HL-60 (cell line): ENCODE measurements around the gene BZW2.

Experiments
- DNase-seq, 2 experiments: peaks; one replicate each; pipeline ENCODE4 v3.0.0-alpha.2; 2010 to 2020; ENCODE audit warnings: low read depth in 1 of 2, low spot score in 1 of 2
- H3K27ac ChIP-seq: fragments of 250-450 bp; sonication (Bioruptor Pico); replicated peaks from 2 replicates; pipeline ENCODE4 v1.5.1; 2020; ENCODE audit warnings: mild to moderate bottlenecking, moderate library complexity
- H3K27me3 ChIP-seq: fragments of 250-450 bp; sonication (Bioruptor Pico); 2 replicates; pipeline ENCODE4 v1.5.1; 2021; ENCODE audit warnings: mild to moderate bottlenecking, moderate library complexity; ENCODE audit not compliant: insufficient read depth, poor library complexity, severe bottlenecking
- H3K4me3 ChIP-seq: replicated peaks from 2 replicates; pipeline ENCODE4 v1.5.1; 2011; ENCODE audit warnings: mild to moderate bottlenecking, control low read depth, low read length; ENCODE audit not compliant: insufficient read depth
- GABPA ChIP-seq: IDR thresholded peaks from 2 replicates; pipeline ENCODE4 v1.6.1; 2012; ENCODE audit warnings: low read depth
- POLR2AphosphoS5 ChIP-seq: IDR thresholded peaks from 2 replicates; pipeline ENCODE4 v1.6.1; 2012; ENCODE audit warnings: low read depth
- SPI1 ChIP-seq: IDR thresholded peaks from 2 replicates; pipeline ENCODE4 v1.6.1; 2012; ENCODE audit warnings: low read depth, mild to moderate bottlenecking, borderline replicate concordance
- TF ChIP-seq, protein P1 (sequence below): IDR thresholded peaks from 2 replicates; pipeline ENCODE4 v1.6.1; 2012; ENCODE audit warnings: low read depth; ENCODE audit not compliant: insufficient replicate concordance
- TF ChIP-seq, protein P2 (sequence below): IDR thresholded peaks from one replicate; pipeline ENCODE4 v1.5.1; 2011; ENCODE audit warnings: low read length, control low read depth, inconsistent platforms; ENCODE audit not compliant: insufficient read depth

Gene BZW2

DNA sequence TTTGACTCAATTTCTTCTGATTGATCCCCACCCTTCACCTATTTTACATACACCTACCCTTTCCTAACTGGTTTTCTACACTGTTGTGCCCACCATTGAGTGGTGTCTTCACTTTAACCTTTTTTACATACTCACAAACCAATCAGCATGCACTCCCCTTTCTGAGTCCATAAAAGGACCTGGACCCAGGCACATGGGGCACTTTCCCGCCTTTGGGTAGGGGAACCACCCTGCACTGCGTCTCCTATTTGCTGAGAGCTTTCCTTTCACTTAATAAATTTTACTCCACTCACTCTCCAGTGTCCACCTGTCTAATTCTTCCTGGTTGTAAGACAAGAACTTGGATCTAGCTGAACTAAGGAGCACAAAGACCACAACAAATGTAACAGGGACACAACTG is 34.3 kb upstream of the BZW2 start:
- Histone ChIP-seq H3K27ac (no peak overlapping the region), H3K27me3 (no peaks in the 10 kb centered on the region), H3K4me3 (no peak overlapping the region)
- no peak for DNase-seq
- TF ChIP-seq, protein P1, sequence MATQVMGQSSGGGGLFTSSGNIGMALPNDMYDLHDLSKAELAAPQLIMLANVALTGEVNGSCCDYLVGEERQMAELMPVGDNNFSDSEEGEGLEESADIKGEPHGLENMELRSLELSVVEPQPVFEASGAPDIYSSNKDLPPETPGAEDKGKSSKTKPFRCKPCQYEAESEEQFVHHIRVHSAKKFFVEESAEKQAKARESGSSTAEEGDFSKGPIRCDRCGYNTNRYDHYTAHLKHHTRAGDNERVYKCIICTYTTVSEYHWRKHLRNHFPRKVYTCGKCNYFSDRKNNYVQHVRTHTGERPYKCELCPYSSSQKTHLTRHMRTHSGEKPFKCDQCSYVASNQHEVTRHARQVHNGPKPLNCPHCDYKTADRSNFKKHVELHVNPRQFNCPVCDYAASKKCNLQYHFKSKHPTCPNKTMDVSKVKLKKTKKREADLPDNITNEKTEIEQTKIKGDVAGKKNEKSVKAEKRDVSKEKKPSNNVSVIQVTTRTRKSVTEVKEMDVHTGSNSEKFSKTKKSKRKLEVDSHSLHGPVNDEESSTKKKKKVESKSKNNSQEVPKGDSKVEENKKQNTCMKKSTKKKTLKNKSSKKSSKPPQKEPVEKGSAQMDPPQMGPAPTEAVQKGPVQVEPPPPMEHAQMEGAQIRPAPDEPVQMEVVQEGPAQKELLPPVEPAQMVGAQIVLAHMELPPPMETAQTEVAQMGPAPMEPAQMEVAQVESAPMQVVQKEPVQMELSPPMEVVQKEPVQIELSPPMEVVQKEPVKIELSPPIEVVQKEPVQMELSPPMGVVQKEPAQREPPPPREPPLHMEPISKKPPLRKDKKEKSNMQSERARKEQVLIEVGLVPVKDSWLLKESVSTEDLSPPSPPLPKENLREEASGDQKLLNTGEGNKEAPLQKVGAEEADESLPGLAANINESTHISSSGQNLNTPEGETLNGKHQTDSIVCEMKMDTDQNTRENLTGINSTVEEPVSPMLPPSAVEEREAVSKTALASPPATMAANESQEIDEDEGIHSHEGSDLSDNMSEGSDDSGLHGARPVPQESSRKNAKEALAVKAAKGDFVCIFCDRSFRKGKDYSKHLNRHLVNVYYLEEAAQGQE = no peak
- TF ChIP-seq, protein P2, sequence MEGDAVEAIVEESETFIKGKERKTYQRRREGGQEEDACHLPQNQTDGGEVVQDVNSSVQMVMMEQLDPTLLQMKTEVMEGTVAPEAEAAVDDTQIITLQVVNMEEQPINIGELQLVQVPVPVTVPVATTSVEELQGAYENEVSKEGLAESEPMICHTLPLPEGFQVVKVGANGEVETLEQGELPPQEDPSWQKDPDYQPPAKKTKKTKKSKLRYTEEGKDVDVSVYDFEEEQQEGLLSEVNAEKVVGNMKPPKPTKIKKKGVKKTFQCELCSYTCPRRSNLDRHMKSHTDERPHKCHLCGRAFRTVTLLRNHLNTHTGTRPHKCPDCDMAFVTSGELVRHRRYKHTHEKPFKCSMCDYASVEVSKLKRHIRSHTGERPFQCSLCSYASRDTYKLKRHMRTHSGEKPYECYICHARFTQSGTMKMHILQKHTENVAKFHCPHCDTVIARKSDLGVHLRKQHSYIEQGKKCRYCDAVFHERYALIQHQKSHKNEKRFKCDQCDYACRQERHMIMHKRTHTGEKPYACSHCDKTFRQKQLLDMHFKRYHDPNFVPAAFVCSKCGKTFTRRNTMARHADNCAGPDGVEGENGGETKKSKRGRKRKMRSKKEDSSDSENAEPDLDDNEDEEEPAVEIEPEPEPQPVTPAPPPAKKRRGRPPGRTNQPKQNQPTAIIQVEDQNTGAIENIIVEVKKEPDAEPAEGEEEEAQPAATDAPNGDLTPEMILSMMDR = no peak
- TF ChIP-seq SPI1 = no peak
- no peak for TF ChIP-seq POLR2AphosphoS5
- TF ChIP-seq GABPA = no peak

- Histone ChIP-seq H3K27ac (no peak overlapping the region), H3K4me3 (no peak overlapping the region), H3K27me3 (no peaks in the 10 kb centered on the region)
- DNase-seq = no peak
- TF ChIP-seq, protein P1 = no peak
- no peak for TF ChIP-seq SPI1
- TF ChIP-seq, protein P2 = no peak
- no peak for TF ChIP-seq POLR2AphosphoS5
- no peak for TF ChIP-seq GABPA
Measured at GRCh38 chr7:16615228-16615627, 30.8 kb upstream of the BZW2 start.

DNA sequence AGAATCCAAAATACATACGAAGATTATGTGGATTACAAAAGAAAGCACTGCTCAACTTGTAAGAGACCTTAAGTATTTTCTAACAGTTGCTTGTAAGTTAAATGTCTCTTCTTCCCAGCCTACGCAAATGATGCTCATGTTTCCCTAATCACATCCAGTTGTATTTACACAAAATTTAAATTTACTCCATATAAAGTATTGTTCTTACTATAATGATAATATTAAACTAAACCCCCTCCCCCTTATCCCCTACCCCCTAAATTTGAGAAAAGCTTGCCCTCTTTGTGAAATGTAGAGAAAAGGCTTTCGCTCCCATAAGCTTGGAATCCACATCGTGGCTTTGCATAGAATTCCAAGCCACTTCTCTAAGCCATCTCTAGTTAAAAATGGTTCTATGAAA is 29.9 kb upstream of the BZW2 start:
- TF ChIP-seq SPI1 (no peak), POLR2AphosphoS5 (no peak), GABPA (no peak)
- TF ChIP-seq, protein P2 = no peak
- TF ChIP-seq, protein P1 = no peak
- no peak for DNase-seq
- Histone ChIP-seq H3K27ac (no peak overlapping the region), H3K27me3 (no peaks in the 10 kb centered on the region), H3K4me3 (no peak overlapping the region)
